HCT116 (cell line): Measurements from ENCODE around the gene RBM15B.

Experiments used
- CEBPB ChIP-seq: IDR thresholded peaks from 2 replicates; pipeline ENCODE4 v1.6.1; 2012; ENCODE audit warnings: low read depth
- POLR2A ChIP-seq: IDR thresholded peaks from 2 replicates; pipeline ENCODE4 v1.7.0; 2011; ENCODE audit warnings: borderline replicate concordance; ENCODE audit not compliant: insufficient read depth, insufficient read length; ENCODE audit errors: extremely low read depth
- TCF7L2 ChIP-seq: IDR thresholded peaks from 2 replicates; pipeline ENCODE4 v1.7.0; 2011; ENCODE audit warnings: borderline replicate concordance, inconsistent platforms; ENCODE audit not compliant: insufficient read depth, insufficient read length; ENCODE audit errors: extremely low read depth
- TF ChIP-seq, protein P1 (sequence below): IDR thresholded peaks from 2 replicates; pipeline ENCODE4 v1.6.1; 2012; ENCODE audit warnings: low read depth
- TF ChIP-seq, protein P2 (sequence below), 3 experiments: fragments of 200-600 bp in 1 of 3; sonication (generic) in 1 of 3; IDR thresholded peaks in 2 of 3; conservative IDR thresholded peaks in 1 of 3; 2 replicates each; pipeline ENCODE4 v1.5.1; 2012 to 2017; ENCODE audit warnings: low read depth in 2 of 3, low read length in 2 of 3, antibody characterized with exemption in 1 of 3, borderline replicate concordance in 1 of 3, control low read depth in 1 of 3, mild to moderate bottlenecking in 1 of 3, mixed read lengths in 1 of 3, mixed run types in 1 of 3, moderate library complexity in 1 of 3; ENCODE audit not compliant: insufficient read depth in 1 of 3

DNA sequence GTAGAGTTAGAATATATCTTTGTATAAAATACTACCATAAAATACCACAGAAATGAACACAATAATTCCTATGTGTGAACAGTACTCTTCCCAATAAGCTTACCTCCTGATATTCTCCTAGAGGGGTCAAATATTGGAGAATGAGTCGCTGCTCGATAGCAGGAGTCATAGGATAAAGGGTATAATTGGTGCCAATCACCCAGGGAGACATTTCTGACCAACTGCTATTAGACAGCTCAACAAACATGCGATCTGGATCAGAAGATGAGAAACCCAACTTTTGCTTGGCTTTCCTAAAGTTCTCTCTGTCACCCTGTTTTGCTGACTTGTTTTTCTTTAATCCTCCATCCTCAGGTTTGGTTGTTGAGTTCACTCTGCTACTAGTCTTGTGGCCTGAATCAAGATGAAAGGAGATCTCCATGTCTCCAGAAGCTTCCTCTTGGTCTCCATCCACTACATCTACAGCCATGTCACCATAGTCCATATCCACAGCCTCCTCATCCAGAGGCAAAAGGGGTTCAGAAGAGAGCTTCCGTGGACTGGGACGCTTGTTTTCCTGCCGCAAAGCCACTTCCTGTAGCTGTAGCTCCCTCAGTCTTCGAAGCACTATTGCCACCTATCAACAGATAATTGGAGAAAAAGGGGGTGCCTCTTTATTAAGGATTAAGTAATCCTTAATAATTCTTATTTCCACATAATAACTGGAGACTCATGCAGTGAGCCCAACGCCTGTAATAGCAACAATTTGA is 50.4 kb downstream of the RBM15B start:
- TF ChIP-seq, protein P1, sequence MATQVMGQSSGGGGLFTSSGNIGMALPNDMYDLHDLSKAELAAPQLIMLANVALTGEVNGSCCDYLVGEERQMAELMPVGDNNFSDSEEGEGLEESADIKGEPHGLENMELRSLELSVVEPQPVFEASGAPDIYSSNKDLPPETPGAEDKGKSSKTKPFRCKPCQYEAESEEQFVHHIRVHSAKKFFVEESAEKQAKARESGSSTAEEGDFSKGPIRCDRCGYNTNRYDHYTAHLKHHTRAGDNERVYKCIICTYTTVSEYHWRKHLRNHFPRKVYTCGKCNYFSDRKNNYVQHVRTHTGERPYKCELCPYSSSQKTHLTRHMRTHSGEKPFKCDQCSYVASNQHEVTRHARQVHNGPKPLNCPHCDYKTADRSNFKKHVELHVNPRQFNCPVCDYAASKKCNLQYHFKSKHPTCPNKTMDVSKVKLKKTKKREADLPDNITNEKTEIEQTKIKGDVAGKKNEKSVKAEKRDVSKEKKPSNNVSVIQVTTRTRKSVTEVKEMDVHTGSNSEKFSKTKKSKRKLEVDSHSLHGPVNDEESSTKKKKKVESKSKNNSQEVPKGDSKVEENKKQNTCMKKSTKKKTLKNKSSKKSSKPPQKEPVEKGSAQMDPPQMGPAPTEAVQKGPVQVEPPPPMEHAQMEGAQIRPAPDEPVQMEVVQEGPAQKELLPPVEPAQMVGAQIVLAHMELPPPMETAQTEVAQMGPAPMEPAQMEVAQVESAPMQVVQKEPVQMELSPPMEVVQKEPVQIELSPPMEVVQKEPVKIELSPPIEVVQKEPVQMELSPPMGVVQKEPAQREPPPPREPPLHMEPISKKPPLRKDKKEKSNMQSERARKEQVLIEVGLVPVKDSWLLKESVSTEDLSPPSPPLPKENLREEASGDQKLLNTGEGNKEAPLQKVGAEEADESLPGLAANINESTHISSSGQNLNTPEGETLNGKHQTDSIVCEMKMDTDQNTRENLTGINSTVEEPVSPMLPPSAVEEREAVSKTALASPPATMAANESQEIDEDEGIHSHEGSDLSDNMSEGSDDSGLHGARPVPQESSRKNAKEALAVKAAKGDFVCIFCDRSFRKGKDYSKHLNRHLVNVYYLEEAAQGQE, result no peak
- no peak for TF ChIP-seq TCF7L2
- TF ChIP-seq POLR2A, result no peak
- TF ChIP-seq, protein P2, sequence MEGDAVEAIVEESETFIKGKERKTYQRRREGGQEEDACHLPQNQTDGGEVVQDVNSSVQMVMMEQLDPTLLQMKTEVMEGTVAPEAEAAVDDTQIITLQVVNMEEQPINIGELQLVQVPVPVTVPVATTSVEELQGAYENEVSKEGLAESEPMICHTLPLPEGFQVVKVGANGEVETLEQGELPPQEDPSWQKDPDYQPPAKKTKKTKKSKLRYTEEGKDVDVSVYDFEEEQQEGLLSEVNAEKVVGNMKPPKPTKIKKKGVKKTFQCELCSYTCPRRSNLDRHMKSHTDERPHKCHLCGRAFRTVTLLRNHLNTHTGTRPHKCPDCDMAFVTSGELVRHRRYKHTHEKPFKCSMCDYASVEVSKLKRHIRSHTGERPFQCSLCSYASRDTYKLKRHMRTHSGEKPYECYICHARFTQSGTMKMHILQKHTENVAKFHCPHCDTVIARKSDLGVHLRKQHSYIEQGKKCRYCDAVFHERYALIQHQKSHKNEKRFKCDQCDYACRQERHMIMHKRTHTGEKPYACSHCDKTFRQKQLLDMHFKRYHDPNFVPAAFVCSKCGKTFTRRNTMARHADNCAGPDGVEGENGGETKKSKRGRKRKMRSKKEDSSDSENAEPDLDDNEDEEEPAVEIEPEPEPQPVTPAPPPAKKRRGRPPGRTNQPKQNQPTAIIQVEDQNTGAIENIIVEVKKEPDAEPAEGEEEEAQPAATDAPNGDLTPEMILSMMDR (IDR thresholded peaks at IDR 0.05 in 2 of 3, conservative IDR thresholded peaks at IDR 0.05 in 1 of 3; ENCODE audit: borderline replicate concordance in 1 of 3, insufficient read depth in 1 of 3, low read depth in 2 of 3, low read length in 2 of 3), result no peak
- no peak for TF ChIP-seq CEBPB
